Measurements from ENCODE around the gene SLC2A5. TPM values are rescaled to one million over a fixed set of nuclear protein-coding genes. Genes with fewer than 3 reads are reported as not detected.

Gene SLC2A5
- total and polyA plus RNA-seq, 2 of the 4 experiments (the other 2 are of a cell fraction) = 0.03 to 0.18 TPM

GRCh38 chr1:9038338-9038650 lies 31.1 kb downstream of the SLC2A5 start:
- no peak overlapping the region for H2AK5ac ChIP-seq (ENCODE audit: low read depth, low read length)
- intact Hi-C loops (cut with micrococcal nuclease) = no loop called here
- no peak overlapping the region for H3K4me2 ChIP-seq (ENCODE audit: low read depth, low read length)
- no peak overlapping the region for H2BK15ac ChIP-seq (ENCODE audit: low read depth, low read length)
- no peak overlapping the region for H3K4me3 ChIP-seq (ENCODE audit: insufficient read depth, low read depth, low read length)
- no peak overlapping the region for H4K5ac ChIP-seq (ENCODE audit: low read depth, low read length)
- no peak overlapping the region for H3K56ac ChIP-seq (ENCODE audit: extremely low read depth, insufficient read depth, low read length)
- ATAC-seq (ENCODE audit: low read depth) (no peak), DNase-seq (no peak)
- peaks cover 48% of the 10 kb centered on the region for H3K27me3 ChIP-seq (ENCODE audit: control insufficient read depth, insufficient read depth, low read length)
- in situ Hi-C loops (cut with MboI; ENCODE audit: low sequenced_read_pairs) = no loop called here
- no peak overlapping the region for H3K14ac ChIP-seq (replicated peaks; ENCODE audit: low read depth, low read length)
- dilution Hi-C loops (cut with HindIII; ENCODE audit: low sequenced_read_pairs, unreplicated experiment) = no loop called here
- no peak overlapping the region for H2AK9ac ChIP-seq (replicated peaks; ENCODE audit: low read depth, low read length, poor library complexity)
- 56% methylated on average over 4 of the region's 8 CpGs; no CpG with 5 or more reads in 1 of the 2 experiments for WGBS, 2 experiments (ENCODE audit: extremely low coverage in 2 of 2, insufficient read length in 1 of 2)
- peak overlapping the region; percentile 43 for H2AFZ ChIP-seq (replicated peaks; ENCODE audit: low read length, poor library complexity)
- no peaks in the 10 kb centered on the region for H4K20me1 ChIP-seq (ENCODE audit: insufficient read depth, low read length)
- no peaks in the 10 kb centered on the region for H3K79me1 ChIP-seq (ENCODE audit: low read depth in 1 of 2, low read length in 2 of 2)
- no peak overlapping the region for H4K91ac ChIP-seq (ENCODE audit: insufficient read depth, low read depth, low read length)
- H3K4ac ChIP-seq (ENCODE audit: low read depth, low read length) = no peak overlapping the region
- no peak for TF ChIP-seq POLR2A (IDR thresholded peaks at IDR 0.05; ENCODE audit: low read depth, low read length)
- TF ChIP-seq CTCF (conservative IDR thresholded peaks at IDR 0.05; ENCODE audit: low read depth, low read length) = no peak
- TF ChIP-seq SMC3 (IDR thresholded peaks at IDR 0.05; ENCODE audit: low read depth, low read length) = no peak
- TF ChIP-seq USF2 (IDR thresholded peaks at IDR 0.05; ENCODE audit: low read depth, low read length) = no peak
- TF ChIP-seq ELK1 (IDR thresholded peaks at IDR 0.05; ENCODE audit: borderline replicate concordance, low read depth, low read length) = no peak
- TF ChIP-seq FOS (IDR thresholded peaks at IDR 0.05; ENCODE audit: low read depth, low read length) = no peak
- ChIA-PET CTCF (no interaction called here), POLR2A (ENCODE audit: unreplicated experiment) (interaction anchor here (0.5 kb wide), 1 partner anchor 32 kb away, joined by 12 read pairs; no protein-coding TSS in a partner anchor)
- H2BK120ac ChIP-seq (ENCODE audit: low read depth, low read length) = no peak overlapping the region
- H3K4me1 ChIP-seq (ENCODE audit: control insufficient read depth, insufficient read depth, low read length) = no peaks in the 10 kb centered on the region
- H3K23ac ChIP-seq (ENCODE audit: low read depth, low read length) = no peak overlapping the region
- H2BK5ac ChIP-seq (ENCODE audit: low read depth, low read length, poor library complexity, severe bottlenecking) = no peak overlapping the region
- H2BK20ac ChIP-seq (ENCODE audit: low read depth, low read length) = no peak overlapping the region
- BruUV-seq (replicated peaks) = no TSS peak
- no peak overlapping the region for H4K8ac ChIP-seq (ENCODE audit: low read depth in 2 of 2, low read length in 2 of 2)
- H3K36me3 ChIP-seq (ENCODE audit: control insufficient read depth, insufficient read depth, low read length) = no peaks in the 10 kb centered on the region
- no peak overlapping the region for H3K9ac ChIP-seq (ENCODE audit: low read depth, low read length)
- H3K27ac ChIP-seq (ENCODE audit: insufficient read depth, low read length) = no peak overlapping the region
- peaks cover 13% of the 10 kb centered on the region for H3K9me3 ChIP-seq (ENCODE audit: control insufficient read depth, insufficient read depth, low read length)
- H3K9me1 ChIP-seq (ENCODE audit: insufficient read depth, low read length) = no peaks in the 10 kb centered on the region
- no peak overlapping the region for H3K18ac ChIP-seq (ENCODE audit: low read depth, low read length)
